ENCODE measurements around the gene CACNA1B.

CACNA1B gene

DNA sequence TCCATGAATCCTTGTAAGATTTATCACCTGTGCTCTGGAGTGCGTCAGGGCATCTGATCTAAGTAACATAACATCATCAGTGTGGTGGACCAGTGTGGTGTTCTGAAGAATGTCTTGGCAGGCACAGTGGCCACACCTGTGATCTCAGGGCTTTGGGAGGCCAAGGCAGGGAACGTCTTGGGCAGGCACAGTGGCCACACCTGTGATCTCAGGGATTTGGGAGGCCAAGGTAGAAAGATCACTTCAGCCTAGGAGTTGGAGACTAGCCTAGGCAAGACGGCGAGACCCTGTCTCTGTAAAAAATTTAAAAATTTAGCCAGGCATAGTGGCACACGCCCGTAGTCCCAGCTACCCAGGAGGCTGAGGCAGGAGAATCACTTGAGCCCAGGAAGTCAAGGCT is 185.5 kb downstream of the CACNA1B start:
- TF ChIP-seq, protein P1, sequence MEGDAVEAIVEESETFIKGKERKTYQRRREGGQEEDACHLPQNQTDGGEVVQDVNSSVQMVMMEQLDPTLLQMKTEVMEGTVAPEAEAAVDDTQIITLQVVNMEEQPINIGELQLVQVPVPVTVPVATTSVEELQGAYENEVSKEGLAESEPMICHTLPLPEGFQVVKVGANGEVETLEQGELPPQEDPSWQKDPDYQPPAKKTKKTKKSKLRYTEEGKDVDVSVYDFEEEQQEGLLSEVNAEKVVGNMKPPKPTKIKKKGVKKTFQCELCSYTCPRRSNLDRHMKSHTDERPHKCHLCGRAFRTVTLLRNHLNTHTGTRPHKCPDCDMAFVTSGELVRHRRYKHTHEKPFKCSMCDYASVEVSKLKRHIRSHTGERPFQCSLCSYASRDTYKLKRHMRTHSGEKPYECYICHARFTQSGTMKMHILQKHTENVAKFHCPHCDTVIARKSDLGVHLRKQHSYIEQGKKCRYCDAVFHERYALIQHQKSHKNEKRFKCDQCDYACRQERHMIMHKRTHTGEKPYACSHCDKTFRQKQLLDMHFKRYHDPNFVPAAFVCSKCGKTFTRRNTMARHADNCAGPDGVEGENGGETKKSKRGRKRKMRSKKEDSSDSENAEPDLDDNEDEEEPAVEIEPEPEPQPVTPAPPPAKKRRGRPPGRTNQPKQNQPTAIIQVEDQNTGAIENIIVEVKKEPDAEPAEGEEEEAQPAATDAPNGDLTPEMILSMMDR (IDR thresholded peaks at IDR 0.05; ENCODE audit: low read depth, low read length) = no peak
- no peak for DNase-seq (ENCODE audit: low read depth in 2 of 2)
- H3K4me3 ChIP-seq (replicated peaks in 1 of 2; ENCODE audit: low read depth in 2 of 2, low read length in 2 of 2) = no peak overlapping the region

DNA sequence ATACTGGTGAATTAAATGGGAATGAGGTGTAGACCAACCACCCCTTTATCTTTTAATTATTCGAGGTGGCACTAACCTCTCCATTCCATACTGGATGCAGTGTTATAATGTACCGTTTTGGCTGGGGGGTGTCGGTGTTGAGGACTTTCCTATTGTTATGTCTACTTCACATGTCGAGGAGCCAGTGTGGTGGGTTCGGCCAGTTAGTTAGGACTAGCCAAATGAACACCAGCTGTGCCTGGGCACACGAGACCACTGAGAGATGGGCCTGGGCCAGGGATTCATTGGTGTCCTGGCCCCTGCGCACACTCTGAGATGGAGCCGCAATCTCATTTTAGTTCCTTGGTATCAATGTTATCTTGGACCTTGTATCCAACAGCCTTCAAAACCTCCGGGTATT is 186.2 kb downstream of the CACNA1B start:
- no peak for DNase-seq (ENCODE audit: low read depth in 2 of 2)
- TF ChIP-seq, protein P1 (IDR thresholded peaks at IDR 0.05; ENCODE audit: low read depth, low read length) = no peak
- no peak overlapping the region for H3K4me3 ChIP-seq (replicated peaks in 1 of 2; ENCODE audit: low read depth in 2 of 2, low read length in 2 of 2)

DNA sequence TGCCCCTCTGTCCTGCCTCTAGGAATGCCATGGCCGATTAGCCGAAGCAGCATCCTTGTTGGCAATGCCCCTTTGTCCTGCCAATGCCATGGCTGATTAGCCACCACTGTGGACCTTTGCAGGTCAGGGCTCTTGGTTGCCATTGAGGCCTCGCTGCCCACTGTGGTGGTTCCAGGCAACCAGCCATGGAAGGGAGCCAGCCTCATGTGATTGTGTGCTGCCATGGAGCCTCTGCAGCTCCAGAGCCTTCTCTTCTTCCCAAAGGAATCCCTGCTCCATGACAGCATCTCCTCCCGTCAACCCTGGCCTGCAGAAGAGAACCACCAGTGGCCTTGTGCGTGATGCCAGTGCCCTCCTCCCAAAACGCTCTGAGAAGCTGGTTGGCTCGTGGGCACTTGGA is 187.0 kb downstream of the CACNA1B start:
- no peak overlapping the region for H3K4me3 ChIP-seq (replicated peaks in 1 of 2; ENCODE audit: low read depth in 2 of 2, low read length in 2 of 2)
- TF ChIP-seq, protein P1 (IDR thresholded peaks at IDR 0.05; ENCODE audit: low read depth, low read length) = no peak
- DNase-seq (ENCODE audit: low read depth in 2 of 2) = no peak

DNA sequence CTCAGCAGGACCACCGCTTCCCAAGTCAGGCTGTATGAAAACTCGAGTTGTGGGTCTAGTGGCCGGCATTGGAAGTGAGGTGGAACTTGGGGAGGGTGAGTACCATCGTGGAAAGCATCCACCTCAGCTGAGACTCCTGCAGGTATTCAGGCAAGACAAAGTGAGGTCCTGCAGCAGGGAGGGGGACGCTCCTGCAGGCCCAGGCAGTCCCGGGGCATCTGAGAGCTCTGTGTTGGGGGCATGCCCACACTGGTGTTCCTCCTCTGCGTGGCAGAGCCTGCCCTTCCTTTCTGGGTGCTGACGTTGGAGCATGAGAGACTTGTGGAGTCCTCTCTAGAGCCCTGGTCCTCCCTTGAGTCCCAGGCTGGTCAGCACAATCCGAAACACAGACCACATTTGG is 187.7 kb downstream of the CACNA1B start:
- no peak overlapping the region for H3K4me3 ChIP-seq (replicated peaks in 1 of 2; ENCODE audit: low read depth in 2 of 2, low read length in 2 of 2)
- DNase-seq (ENCODE audit: low read depth in 2 of 2) = no peak
- TF ChIP-seq, protein P1 (IDR thresholded peaks at IDR 0.05; ENCODE audit: low read depth, low read length) = no peak

DNA sequence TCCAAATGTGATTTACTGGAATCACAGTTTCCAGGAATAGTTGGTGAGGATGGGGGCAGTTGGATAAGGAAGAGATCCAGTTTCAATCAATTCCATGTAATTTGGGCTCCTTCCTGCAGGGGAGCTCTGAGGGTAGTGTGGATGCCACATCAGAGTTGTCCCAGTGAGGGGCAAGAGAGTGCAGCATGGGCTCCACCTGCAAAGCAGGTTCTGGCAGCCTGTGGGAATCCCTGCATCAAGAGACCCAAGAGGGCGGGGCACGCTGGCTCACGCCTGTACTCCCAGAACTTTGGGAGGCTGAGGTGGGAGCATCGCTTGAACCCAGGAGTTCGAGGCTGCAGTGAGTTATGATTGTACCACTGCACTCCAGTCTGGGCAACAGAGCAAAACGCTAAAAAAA is 188.5 kb downstream of the CACNA1B start:
- DNase-seq (ENCODE audit: low read depth in 2 of 2) = no peak
- TF ChIP-seq, protein P1 (IDR thresholded peaks at IDR 0.05; ENCODE audit: low read depth, low read length) = no peak
- no peak overlapping the region for H3K4me3 ChIP-seq (replicated peaks in 1 of 2; ENCODE audit: low read depth in 2 of 2, low read length in 2 of 2)

DNA sequence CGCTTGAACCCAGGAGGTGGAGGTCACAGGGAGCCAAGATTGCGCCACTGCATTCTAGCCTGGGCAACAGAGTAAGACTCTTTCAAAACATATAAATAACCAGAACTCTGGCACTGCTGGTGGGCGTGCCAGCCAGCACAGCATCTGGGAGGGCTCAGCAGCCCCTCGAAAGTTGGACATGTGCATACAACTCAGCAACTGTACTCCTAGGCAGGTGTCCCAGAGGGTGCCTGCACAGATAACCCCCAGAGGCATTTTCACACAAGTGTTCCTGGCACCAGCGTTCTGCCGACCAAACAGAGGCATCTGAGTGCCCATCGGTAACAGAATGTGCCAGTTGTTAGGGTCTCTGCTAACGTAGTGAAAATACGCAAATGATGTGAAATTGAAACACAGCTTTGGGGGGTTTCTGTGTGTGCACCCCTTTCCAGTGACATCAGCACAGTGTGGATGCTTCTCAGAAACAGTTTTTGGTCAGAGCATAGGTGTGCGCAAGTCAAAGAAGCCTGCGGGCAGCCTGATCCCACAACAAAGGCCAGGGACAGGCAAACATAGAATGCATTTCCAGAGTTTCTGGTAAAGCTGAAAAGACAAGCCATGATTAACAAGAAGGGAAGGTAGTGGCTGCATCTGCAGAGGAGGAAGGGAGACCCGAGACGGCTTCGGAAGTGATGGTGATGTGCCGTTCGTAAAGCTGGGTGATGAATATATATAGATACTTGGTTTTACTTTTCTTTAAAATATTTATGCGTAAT is 190.2 kb downstream of the CACNA1B start:
- H3K4me3 ChIP-seq (replicated peaks in 1 of 2; ENCODE audit: low read depth in 2 of 2, low read length in 2 of 2) = no peak overlapping the region
- TF ChIP-seq, protein P1 (IDR thresholded peaks at IDR 0.05; ENCODE audit: low read depth, low read length) = no peak
- no peak for DNase-seq (ENCODE audit: low read depth in 2 of 2)

DNA sequence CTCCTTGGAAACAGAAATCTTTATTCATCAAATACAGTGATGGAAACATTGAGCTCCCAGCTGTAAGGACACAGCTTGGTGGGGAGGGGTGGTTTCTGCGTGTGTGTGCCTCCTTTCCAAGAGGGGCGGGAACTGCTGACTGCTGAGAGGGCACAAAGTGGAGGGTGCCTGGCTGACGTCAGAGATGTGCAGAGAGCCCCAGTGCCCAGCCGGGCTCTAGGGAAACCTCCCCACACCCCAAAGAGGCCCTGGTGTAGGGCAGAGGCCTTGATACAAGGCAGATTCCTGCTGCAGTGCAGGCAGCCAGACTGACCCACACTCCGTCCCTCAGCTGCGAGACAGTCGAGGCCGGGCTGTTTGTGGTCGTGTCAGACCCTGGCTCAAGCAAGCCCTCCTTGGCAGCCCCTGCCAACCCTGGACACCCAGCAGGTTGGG is 191.0 kb downstream of the CACNA1B start:
- no peak for DNase-seq (ENCODE audit: low read depth in 2 of 2)
- TF ChIP-seq, protein P1 (IDR thresholded peaks at IDR 0.05; ENCODE audit: low read depth, low read length) = no peak
- no peak overlapping the region for H3K4me3 ChIP-seq (replicated peaks in 1 of 2; ENCODE audit: low read depth in 2 of 2, low read length in 2 of 2)
